ENCODE measurements around the gene OVCA2.

DNA sequence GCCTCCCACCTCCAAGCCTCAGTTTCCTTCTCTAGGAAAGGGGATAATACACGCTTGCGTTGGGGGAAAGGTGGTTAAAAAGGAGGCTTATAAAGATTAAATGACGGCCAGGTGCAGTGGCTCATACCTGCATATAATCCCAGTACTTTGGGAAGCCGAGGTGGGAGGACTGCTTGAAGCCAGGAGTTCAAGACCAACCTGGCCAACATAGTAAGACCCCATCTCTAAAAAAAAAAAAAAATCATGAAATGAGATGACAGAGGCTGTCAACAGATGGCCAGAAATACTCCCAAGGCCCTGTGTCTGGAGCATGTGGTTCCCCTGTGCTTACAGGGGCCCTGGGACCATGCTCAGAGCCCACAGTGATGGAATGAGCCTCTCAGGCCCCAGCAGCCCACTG, 47.1 kb upstream of the OVCA2 start:
- TF ChIP-seq, protein P1, sequence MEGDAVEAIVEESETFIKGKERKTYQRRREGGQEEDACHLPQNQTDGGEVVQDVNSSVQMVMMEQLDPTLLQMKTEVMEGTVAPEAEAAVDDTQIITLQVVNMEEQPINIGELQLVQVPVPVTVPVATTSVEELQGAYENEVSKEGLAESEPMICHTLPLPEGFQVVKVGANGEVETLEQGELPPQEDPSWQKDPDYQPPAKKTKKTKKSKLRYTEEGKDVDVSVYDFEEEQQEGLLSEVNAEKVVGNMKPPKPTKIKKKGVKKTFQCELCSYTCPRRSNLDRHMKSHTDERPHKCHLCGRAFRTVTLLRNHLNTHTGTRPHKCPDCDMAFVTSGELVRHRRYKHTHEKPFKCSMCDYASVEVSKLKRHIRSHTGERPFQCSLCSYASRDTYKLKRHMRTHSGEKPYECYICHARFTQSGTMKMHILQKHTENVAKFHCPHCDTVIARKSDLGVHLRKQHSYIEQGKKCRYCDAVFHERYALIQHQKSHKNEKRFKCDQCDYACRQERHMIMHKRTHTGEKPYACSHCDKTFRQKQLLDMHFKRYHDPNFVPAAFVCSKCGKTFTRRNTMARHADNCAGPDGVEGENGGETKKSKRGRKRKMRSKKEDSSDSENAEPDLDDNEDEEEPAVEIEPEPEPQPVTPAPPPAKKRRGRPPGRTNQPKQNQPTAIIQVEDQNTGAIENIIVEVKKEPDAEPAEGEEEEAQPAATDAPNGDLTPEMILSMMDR (conservative IDR thresholded peaks at IDR 0.05; ENCODE audit: low read length): no peak
- no peak for TF ChIP-seq EZH2phosphoT487 (IDR thresholded peaks at IDR 0.05; ENCODE audit: borderline replicate concordance)
